ENCODE data around the gene DDAH1. TPM values are rescaled to one million over a fixed set of nuclear protein-coding genes. Genes with fewer than 3 reads are reported as not detected.

Gene DDAH1
- total and polyA plus RNA-seq, 2 experiments from 2014 or later = 29.4 to 41.7 TPM

- H3K27ac Mint-ChIP-seq = peak overlapping the region; percentile 88
- ATAC-seq = peak; percentile 61
- H3K9me3 Mint-ChIP-seq = peaks cover 5% of the 10 kb centered on the region; the same call in 2 of the 3 replicates
These were observed 121.2 kb downstream of the DDAH1 start for GRCh38 chr1:85343612-85344255.

GRCh38 chr1:85343213-85343611 is 121.7 kb downstream of the DDAH1 start:
- no peak for TF ChIP-seq ETS1 (IDR thresholded peaks at IDR 0.05)
- TF ChIP-seq CTCF (conservative IDR thresholded peaks at IDR 0.05; ENCODE audit: low read depth in 2 of 2) = no peak
- TF ChIP-seq CREB1 (CRISPR knock-in tag; IDR thresholded peaks at IDR 0.05; ENCODE audit: low read depth) = no peak
- TF ChIP-seq EZH2 (IDR thresholded peaks at IDR 0.05; ENCODE audit: low read depth, unreplicated experiment) = no peak
- no peak for TF ChIP-seq ZNF114 (CRISPR knock-in tag; IDR thresholded peaks at IDR 0.05)
- no peak for TF ChIP-seq POLR2AphosphoS5 (IDR thresholded peaks at IDR 0.05; ENCODE audit: low read depth)
- H3K27ac Mint-ChIP-seq = peak overlapping the region; percentile 88
- ATAC-seq (no peak), DNase-seq (ENCODE audit: low spot score) (no peak)
- Histone ChIP-seq H3K27ac (ENCODE audit: low read depth) (peak overlapping the region; percentile 65), H3K79me2 (replicated peaks; ENCODE audit: insufficient read depth) (no peaks in the 10 kb centered on the region), H3K4me1 (ENCODE audit: insufficient read depth) (peaks cover 26% of the 10 kb centered on the region), H4K20me1 (replicated peaks; ENCODE audit: insufficient read depth) (no peaks in the 10 kb centered on the region), H3K9me2 (ENCODE audit: insufficient read depth) (no peaks in the 10 kb centered on the region), H3K4me3 (no peak overlapping the region), H3K36me3 (ENCODE audit: insufficient read depth) (no peaks in the 10 kb centered on the region), H3F3A (replicated peaks; ENCODE audit: low read depth) (no peaks in the 10 kb centered on the region), H2AFZ (no peak overlapping the region), H3K27me3 (ENCODE audit: insufficient read depth) (no peaks in the 10 kb centered on the region), H3K4me2 (peak overlapping the region; percentile 4)
- H3K4me3 Mint-ChIP-seq = no peak overlapping the region
- peaks cover 11% of the 10 kb centered on the region; the same call in 2 of the 3 replicates for H3K36me3 Mint-ChIP-seq (ENCODE audit: low read depth)
- H3K9me3 Mint-ChIP-seq = peaks cover 5% of the 10 kb centered on the region; the same call in 2 of the 3 replicates
- peaks cover 11% of the 10 kb centered on the region for H3K27me3 Mint-ChIP-seq (ENCODE audit: insufficient read depth, low read depth, poor library complexity)
- peaks cover 48% of the 10 kb centered on the region for H3K4me1 Mint-ChIP-seq

More at GRCh38 chr1:85343612-85344255, 121.2 kb downstream of the DDAH1 start:
- Histone ChIP-seq H3K27ac (ENCODE audit: low read depth) (peak overlapping the region; percentile 72), H4K20me1 (replicated peaks; ENCODE audit: insufficient read depth) (no peaks in the 10 kb centered on the region), H3K9me2 (ENCODE audit: insufficient read depth) (no peaks in the 10 kb centered on the region; the same call in 1 of the 2 replicates), H3K79me2 (replicated peaks; ENCODE audit: insufficient read depth) (no peaks in the 10 kb centered on the region), H2AFZ (no peak overlapping the region), H3F3A (replicated peaks; ENCODE audit: low read depth) (no peaks in the 10 kb centered on the region), H3K27me3 (ENCODE audit: insufficient read depth) (no peaks in the 10 kb centered on the region), H3K4me1 (ENCODE audit: insufficient read depth) (peaks cover 26% of the 10 kb centered on the region), H3K36me3 (ENCODE audit: insufficient read depth) (no peaks in the 10 kb centered on the region), H3K4me3 (no peak overlapping the region), H3K4me2 (peak overlapping the region; percentile 4)
- peak; percentile 71; the same call in 1 of the 2 replicates for TF ChIP-seq NANOG (IDR thresholded peaks at IDR 0.05; ENCODE audit: borderline replicate concordance)
- no peak for TF ChIP-seq ZNF114 (CRISPR knock-in tag; IDR thresholded peaks at IDR 0.05)
- Mint-ChIP-seq H3K36me3 (ENCODE audit: low read depth) (peaks cover 15% of the 10 kb centered on the region; the same call in 2 of the 3 replicates), H3K27me3 (ENCODE audit: insufficient read depth, low read depth, poor library complexity) (peaks cover 14% of the 10 kb centered on the region), H3K4me3 (peak overlapping the region; percentile 33; the same call in 1 of the 3 replicates), H3K4me1 (peaks cover 48% of the 10 kb centered on the region)
- DNase-seq (ENCODE audit: low spot score) = peak; percentile 67

All from GM23338 (cell line).